ENCODE results near the gene EIF4E2.

Gene EIF4E2

DNA sequence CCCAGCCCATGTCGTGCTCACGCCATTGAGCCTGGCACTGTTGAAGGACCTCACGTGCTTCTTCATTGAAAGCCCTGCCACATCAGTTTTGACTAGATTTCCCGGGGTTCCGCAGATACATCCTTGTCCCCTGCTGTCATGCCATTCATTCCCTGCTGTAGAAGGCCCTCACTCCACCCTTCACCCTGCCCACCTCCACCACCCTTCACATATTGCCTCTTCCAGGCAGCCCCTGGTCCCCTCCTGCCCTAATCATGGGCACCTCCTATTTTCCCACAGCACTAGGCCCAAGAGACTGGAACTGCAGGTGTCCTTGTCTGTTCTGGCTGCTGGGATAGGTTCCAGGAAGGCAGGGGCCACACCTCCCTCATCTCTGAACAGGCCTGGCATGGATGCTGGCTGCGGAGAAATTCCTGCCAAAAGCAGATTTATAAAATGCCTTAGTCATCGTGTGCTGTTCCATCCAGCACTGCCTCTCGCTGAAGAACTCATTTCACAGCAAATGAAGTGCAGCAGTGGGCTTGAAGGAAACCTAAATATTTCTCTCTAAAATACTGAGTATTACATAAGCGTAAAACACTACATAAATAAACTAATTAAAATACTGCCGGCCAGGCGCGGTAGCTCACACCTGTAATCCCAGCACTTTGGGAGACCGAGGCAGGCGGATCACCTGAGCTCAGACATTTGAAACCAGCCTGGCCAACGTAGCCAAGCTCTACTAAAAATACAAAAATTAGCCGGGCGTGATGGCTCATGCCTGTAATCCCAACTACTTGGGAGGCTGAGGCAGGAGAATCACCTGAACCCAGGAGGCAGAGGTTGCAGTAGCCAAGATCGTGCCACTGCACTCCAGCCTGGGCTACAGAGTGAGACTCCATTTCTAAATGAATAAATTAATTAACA, 38.4 kb downstream of the EIF4E2 start:
- in situ Hi-C loops (cut with HindIII; ENCODE audit: low sequenced_read_pairs), result loop anchor here (25.0 kb wide), 1 partner anchor 423 kb away; the partner anchor contains the start of gene NGEF

DNA sequence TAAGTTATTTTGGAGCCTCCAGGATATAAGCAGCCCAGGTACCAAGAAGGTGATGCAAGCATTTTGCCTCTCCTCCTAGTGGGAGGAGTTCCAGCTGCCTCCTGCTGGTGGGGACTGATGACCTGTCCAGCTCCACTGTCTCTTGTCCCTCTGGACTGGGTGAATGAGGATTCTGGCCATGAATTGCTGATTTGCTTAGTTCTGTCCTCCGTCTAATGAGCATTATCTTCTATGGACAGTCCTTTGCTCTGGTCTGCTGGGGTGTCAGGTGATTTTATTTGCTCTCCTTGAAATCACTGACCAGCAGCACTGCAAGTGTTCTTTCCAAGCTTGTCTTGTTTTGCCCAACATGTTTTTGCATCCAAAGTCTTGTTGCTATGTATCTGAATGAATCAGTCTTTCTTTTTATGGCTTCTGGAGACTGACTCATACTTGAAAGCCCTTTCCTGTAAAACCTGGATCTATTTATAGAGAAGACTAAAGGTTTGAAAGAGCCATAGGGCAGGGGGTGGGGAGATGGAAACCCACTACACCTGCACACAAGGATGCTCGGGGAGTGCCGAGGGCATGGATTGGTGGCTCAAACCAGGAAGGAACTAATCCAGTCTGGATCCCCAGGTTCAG, 42.4 kb downstream of the EIF4E2 start:
- in situ Hi-C loops (cut with HindIII; ENCODE audit: low sequenced_read_pairs), result loop anchor here (25.0 kb wide), 1 partner anchor 419 kb away; the partner anchor contains the start of gene NGEF

DNA sequence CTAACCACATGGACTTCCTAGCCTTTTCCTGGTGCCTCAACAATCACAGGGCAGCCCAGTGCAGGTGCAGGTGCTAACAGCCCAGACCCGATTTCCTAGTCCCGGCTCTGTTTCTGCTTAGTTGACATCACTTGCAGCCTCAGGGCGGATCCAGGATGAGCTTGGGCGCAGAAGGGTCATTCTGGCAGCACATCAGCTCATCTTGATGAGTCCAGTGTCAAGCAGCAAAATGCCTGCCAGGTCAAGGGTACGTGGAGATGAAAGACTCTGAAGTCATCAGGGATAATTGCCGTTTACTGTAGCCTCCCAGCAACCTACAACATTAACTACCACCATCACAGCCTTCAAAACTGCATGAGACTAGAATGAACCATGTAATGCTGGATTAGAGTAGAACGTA, 43.5 kb downstream of the EIF4E2 start:
- in situ Hi-C loops (cut with HindIII; ENCODE audit: low sequenced_read_pairs), result loop anchor here (25.0 kb wide), 1 partner anchor 418 kb away; the partner anchor contains the start of gene NGEF

GRCh38 chr2:232597362-232598079, 47.0 kb downstream of the EIF4E2 start:
- in situ Hi-C loops (cut with HindIII; ENCODE audit: low sequenced_read_pairs), result loop anchor here (25.0 kb wide), 1 partner anchor 415 kb away; the partner anchor contains the start of gene NGEF

GRCh38 chr2:232598293-232598692, 47.8 kb downstream of the EIF4E2 start:
- in situ Hi-C loops (cut with HindIII; ENCODE audit: low sequenced_read_pairs), result loop anchor here (25.0 kb wide), 1 partner anchor 414 kb away; the partner anchor contains the start of gene NGEF

DNA sequence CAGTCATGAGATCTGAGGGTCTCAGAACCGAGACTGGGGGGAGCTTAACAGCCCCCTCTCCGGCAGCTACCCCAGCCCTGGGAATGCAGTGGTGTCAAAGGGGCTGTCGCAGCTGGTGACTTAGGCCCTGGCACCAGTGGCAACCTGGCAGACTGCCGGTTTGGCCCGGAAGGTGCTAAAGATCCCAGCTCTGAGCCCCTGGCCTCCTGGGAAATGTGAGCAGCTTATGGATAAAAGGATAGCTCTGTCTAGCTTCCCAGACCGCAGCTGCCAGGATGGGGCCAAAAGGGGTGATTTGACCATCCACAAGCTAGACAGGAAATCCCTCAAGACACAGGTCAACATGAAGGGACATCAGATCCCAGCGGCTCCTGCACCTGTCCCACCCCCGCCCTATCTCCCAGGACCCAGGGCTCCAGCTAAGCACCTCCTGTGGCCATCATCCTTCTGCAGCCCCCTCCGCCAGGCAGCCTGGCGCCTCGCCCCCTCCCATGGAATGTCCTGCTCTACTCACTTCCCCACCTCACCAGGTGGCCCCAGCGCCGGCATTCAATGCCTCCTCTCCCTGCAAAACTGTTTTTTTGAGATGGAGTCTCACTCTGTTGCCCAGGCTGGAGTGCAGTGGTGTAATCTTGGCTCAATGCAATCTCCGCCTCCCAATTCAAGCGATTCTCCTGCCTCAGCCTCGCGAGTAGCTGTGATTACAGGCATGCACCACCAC, 49.7 kb downstream of the EIF4E2 start:
- in situ Hi-C loops (cut with HindIII; ENCODE audit: low sequenced_read_pairs), result no loop called here

DNA sequence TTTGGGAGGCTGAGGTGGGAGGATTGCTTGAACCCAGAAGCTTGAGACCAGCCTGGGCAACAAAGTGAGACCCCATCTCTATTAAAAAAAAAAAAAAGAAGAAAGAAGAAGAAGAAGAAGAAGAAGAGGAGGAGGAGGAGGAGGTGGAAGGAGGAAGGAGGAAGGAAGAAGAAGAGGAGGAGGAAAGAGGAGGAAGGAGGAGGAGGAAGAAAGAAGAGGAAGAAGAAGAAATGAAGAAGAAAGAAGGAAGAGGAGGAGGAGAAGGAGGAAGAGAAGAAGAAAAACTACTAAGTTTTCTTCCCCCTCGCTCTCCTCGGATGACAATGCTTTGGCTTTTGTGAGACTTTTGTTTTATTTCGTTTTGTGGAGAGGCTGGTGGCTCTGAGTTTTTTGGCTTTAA, 52.8 kb downstream of the EIF4E2 start:
- in situ Hi-C loops (cut with HindIII; ENCODE audit: low sequenced_read_pairs), result no loop called here

DNA sequence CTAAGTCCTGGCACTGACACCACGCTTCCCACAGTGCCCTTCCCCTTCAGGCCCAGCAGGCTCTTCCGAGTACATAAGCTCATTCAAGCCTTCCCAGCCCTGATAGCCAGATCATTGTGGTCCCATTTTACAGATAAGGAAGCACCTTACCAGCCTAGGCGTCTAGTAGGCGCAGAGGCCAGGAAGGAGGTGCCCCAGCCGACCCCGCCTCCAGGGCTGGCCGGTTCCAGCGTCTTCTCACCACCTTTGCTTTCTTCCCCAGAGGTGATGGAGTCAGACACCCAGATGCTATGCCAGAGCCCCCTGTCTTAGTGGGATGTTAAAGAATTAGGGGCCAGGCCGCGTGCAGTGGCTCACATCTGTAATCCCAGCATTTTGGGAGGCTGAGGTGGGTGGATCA, 54.0 kb downstream of the EIF4E2 start:
- in situ Hi-C loops (cut with HindIII; ENCODE audit: low sequenced_read_pairs), result no loop called here

- in situ Hi-C loops (cut with HindIII; ENCODE audit: low sequenced_read_pairs), result no loop called here
Measured at GRCh38 chr2:232607011-232607410, 56.5 kb downstream of the EIF4E2 start.

DNA sequence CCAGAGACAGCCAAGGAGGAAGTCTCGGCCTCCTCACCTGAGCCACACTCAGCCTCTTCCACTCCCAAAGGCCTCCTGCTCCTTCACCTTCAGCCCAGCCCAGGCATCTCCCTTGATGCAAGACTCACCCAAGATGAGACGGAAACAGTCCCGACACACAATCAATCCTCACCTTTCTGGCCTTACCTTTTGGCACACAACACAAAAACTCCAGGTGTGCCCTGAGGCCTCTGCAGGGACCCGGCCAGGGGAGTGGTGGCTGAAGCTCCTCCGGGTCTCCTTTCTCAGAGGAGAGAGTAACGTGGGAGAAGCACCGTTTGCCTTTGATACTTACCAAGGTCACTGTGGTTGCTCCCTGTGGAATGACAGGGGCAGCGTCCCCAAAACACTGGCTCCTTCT, 59.1 kb downstream of the EIF4E2 start:
- in situ Hi-C loops (cut with HindIII; ENCODE audit: low sequenced_read_pairs), result no loop called here

DNA sequence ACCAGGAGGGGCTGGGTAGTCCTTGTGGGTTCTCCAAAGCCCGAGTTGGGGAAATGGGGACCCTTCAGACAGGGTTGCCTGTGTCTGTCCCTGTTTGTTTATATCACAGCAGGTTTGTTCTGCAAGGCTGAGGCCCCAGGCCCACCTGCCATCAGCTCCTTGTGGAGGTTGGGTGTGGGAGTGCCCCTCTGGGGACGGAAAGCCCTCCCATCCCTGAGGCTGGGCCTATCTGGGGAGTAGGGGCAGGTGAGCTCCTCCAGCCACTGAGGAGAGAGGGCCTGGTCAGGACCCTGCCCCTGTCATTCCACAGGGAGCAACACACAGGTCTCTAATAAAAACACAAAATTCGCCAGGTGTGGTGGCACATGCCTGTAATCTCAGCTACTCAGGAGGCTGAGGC, 59.6 kb downstream of the EIF4E2 start:
- in situ Hi-C loops (cut with HindIII; ENCODE audit: low sequenced_read_pairs), result no loop called here

DNA sequence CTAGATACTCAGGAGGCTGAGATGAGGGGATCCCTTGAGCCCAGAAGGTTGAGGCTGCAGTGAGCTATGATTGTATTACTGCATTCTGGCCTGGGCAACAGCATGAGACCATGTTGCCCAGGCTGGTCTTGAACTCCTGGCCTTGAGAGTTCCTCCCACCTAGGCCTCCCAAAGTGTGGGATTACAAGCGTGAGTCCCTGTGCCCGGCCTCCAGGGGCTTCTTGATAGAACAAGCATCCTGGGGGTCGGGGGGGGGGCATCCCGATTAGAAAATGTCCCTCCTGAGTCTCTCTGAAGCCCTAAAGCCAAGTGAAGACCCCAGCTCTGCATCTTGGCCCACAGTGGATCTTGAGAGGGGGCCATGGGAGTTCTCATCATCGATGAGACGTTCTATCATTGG, 60.6 kb downstream of the EIF4E2 start:
- in situ Hi-C loops (cut with HindIII; ENCODE audit: low sequenced_read_pairs), result no loop called here

GRCh38 chr2:232611559-232612218, 61.2 kb downstream of the EIF4E2 start:
- in situ Hi-C loops (cut with HindIII; ENCODE audit: low sequenced_read_pairs), result no loop called here

DNA sequence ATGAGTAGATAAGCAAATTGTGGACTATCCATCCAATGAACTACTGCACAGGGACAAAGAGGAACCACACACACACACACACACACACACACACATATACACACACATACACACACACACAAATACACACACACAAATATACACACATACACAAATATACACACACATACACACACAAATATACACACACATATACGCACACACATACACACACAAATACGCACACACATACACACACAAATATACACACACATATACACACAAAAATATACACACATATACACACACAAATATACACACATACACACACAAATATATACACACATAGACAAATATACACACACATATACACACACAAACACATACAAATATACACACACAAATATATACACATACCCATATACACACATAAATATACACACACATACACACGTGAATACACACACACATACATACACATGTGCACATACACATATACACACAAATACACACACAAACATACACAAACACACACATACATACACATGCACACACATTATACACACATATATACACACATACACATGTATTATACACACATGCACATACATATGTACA, 63.1 kb downstream of the EIF4E2 start:
- in situ Hi-C loops (cut with HindIII; ENCODE audit: low sequenced_read_pairs), result no loop called here

DNA sequence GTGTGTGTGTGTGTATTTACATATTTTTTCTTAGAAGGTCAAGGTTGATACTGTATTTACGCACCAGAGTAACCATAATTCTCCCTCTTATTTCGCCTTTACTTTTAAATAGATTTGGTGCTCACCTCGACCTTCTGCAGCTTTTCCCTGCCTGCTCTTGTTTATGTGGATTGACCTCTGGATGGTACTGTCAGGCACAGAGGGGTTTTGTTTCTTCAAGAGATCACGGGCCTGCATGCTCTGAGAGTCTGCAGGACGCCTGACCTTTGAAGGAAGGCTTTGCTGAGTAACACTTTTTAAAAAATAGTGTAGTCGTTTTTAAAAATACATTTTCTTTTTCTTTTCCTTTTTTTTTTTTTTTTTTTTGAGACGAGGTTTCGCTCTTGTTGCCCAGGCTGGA, 64.8 kb downstream of the EIF4E2 start:
- in situ Hi-C loops (cut with HindIII; ENCODE audit: low sequenced_read_pairs), result no loop called here
